Inflammatory macrophage treated with lipopolysaccharide for 4 hours (primary cell): Measurements from ENCODE around the gene TRMU.

Experiments used
- DNase-seq: peaks from one replicate; pipeline ENCODE4 v3.0.0-alpha.2; 2020

TRMU gene

GRCh38 chr22:46357711-46358520 lies 22.4 kb downstream of the TRMU start:
- DNase-seq, result no peak

GRCh38 chr22:46358766-46359165 lies 23.3 kb downstream of the TRMU start:
- DNase-seq, result no peak

- no peak for DNase-seq
Measured at GRCh38 chr22:46359362-46359761, 23.8 kb downstream of the TRMU start.

GRCh38 chr22:46360097-46360496 lies 24.6 kb downstream of the TRMU start:
- DNase-seq, result no peak

GRCh38 chr22:46360891-46361290 lies 25.4 kb downstream of the TRMU start:
- DNase-seq, result no peak

- no peak for DNase-seq
Measured at GRCh38 chr22:46361826-46362202, 26.3 kb downstream of the TRMU start.

GRCh38 chr22:46362203-46362933 lies 26.9 kb downstream of the TRMU start:
- DNase-seq, result no peak

- DNase-seq, result no peak
Measured at GRCh38 chr22:46362934-46363515, 27.5 kb downstream of the TRMU start.

- no peak for DNase-seq
Measured at GRCh38 chr22:46363611-46364321, 28.3 kb downstream of the TRMU start.

- no peak for DNase-seq
Measured at GRCh38 chr22:46364341-46365165, 29.0 kb downstream of the TRMU start.

GRCh38 chr22:46365166-46365624 lies 29.7 kb downstream of the TRMU start:
- DNase-seq, result no peak

GRCh38 chr22:46366327-46366731 lies 30.8 kb downstream of the TRMU start:
- DNase-seq, result no peak

GRCh38 chr22:46366801-46367706 lies 31.5 kb downstream of the TRMU start:
- no peak for DNase-seq

GRCh38 chr22:46367707-46368191 lies 32.2 kb downstream of the TRMU start:
- peak; percentile 61 for DNase-seq

GRCh38 chr22:46368422-46368821 lies 32.9 kb downstream of the TRMU start:
- no peak for DNase-seq

GRCh38 chr22:46368871-46369715 lies 33.6 kb downstream of the TRMU start:
- no peak for DNase-seq

GRCh38 chr22:46369716-46370583 lies 34.4 kb downstream of the TRMU start:
- DNase-seq, result no peak

GRCh38 chr22:46370584-46371291 lies 35.2 kb downstream of the TRMU start:
- no peak for DNase-seq
